Measurements from ENCODE around the gene GOLGB1.

The GOLGB1 gene

DNA sequence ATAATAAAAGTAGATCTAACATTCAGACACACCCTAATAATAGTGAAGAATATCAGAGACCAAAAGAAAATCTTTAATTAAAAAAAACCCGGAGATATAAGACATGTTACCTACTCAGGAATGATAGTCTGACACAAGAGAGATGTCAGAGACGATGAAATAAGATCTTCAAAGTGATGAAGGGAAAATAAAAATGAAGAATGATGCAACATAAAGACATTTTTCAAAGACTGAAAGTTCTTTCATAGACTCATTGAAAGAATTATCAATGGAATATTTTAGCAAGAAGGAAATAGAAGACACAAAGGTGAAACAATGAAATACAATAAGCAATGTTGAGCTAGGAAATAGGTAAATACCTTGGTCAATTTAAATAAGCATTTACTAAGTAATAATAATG is 108.4 kb downstream of the GOLGB1 start:
- no peak overlapping the region for H2AFZ ChIP-seq (ENCODE audit: low read depth)
- no peak overlapping the region for H3K4me2 ChIP-seq
- H3K36me3 ChIP-seq (ENCODE audit: insufficient read depth), result peaks cover 3% of the 10 kb centered on the region; the same call in 1 of the 2 replicates
- H3K79me2 ChIP-seq (ENCODE audit: insufficient read depth, low read depth), result no peaks in the 10 kb centered on the region
- no peak overlapping the region for H3K27ac ChIP-seq
- H3K4me3 ChIP-seq (IDR thresholded peaks at IDR 0.05; ENCODE audit: insufficient read depth, low read depth, low read length), result no peak overlapping the region
- TF ChIP-seq, protein P1, sequence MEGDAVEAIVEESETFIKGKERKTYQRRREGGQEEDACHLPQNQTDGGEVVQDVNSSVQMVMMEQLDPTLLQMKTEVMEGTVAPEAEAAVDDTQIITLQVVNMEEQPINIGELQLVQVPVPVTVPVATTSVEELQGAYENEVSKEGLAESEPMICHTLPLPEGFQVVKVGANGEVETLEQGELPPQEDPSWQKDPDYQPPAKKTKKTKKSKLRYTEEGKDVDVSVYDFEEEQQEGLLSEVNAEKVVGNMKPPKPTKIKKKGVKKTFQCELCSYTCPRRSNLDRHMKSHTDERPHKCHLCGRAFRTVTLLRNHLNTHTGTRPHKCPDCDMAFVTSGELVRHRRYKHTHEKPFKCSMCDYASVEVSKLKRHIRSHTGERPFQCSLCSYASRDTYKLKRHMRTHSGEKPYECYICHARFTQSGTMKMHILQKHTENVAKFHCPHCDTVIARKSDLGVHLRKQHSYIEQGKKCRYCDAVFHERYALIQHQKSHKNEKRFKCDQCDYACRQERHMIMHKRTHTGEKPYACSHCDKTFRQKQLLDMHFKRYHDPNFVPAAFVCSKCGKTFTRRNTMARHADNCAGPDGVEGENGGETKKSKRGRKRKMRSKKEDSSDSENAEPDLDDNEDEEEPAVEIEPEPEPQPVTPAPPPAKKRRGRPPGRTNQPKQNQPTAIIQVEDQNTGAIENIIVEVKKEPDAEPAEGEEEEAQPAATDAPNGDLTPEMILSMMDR (conservative IDR thresholded peaks at IDR 0.05; ENCODE audit: low read depth, low read length), result no peak
- H3K4me1 ChIP-seq (ENCODE audit: low read depth, poor library complexity, severe bottlenecking), result peaks cover 7% of the 10 kb centered on the region
- no peaks in the 10 kb centered on the region for H3K27me3 ChIP-seq (ENCODE audit: insufficient read depth, low read depth)
- H4K20me1 ChIP-seq (ENCODE audit: insufficient read depth), result no peaks in the 10 kb centered on the region
- H3K9ac ChIP-seq, result no peak overlapping the region

DNA sequence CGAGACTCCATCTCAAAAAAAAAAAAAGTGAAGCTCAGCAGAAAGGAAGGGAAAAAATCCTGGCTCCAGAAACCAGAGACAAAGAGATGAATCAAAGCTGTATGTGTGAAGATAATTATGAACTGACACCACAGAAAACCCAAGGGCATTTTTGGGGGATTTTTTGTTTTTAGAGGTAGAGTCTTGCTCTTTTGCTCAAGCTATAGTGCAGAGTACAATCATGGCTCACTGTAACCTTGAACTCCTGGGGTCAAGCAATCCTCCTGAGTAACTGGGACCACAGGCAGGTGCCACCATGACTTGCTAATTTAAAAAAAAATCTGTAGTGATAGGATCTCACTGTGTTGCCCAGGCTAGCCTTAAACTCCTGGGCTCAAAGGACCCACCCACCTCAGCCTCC is 111.6 kb downstream of the GOLGB1 start:
- no peaks in the 10 kb centered on the region for H4K20me1 ChIP-seq (ENCODE audit: insufficient read depth)
- H3K9ac ChIP-seq, result no peak overlapping the region
- TF ChIP-seq, protein P1 (conservative IDR thresholded peaks at IDR 0.05; ENCODE audit: low read depth, low read length), result no peak
- H3K4me1 ChIP-seq (ENCODE audit: low read depth, poor library complexity, severe bottlenecking), result peaks cover 7% of the 10 kb centered on the region
- no peaks in the 10 kb centered on the region for H3K27me3 ChIP-seq (ENCODE audit: insufficient read depth, low read depth)
- H3K79me2 ChIP-seq (ENCODE audit: insufficient read depth, low read depth), result no peaks in the 10 kb centered on the region
- no peak overlapping the region for H3K27ac ChIP-seq
- no peak overlapping the region for H2AFZ ChIP-seq (ENCODE audit: low read depth)
- H3K4me3 ChIP-seq (IDR thresholded peaks at IDR 0.05; ENCODE audit: insufficient read depth, low read depth, low read length), result no peak overlapping the region
- H3K36me3 ChIP-seq (ENCODE audit: insufficient read depth), result no peaks in the 10 kb centered on the region; the same call in 1 of the 2 replicates
- no peak overlapping the region for H3K4me2 ChIP-seq

DNA sequence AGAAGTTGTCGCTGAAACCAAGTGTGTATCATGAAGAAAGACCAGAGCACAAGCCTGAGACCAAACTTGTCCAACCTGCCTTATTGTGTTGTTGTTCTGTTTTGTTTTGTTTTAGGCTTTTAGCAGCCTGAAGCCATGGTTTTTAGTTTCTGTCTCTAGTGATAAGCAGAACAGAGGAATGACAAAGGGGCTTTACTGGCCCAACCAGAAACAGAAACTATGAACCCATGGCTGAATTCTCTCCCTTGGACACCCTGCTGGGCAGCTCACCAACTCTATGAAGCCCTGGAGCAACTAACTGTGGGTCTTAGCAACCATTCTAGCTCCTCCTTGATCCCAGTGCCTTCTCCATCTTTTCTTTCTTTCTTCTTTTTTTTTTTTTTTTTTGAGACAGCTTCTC is 119.2 kb downstream of the GOLGB1 start:
- Histone ChIP-seq H3K27ac (no peak overlapping the region), H3K27me3 (ENCODE audit: insufficient read depth, low read depth) (no peaks in the 10 kb centered on the region), H3K79me2 (ENCODE audit: insufficient read depth, low read depth) (no peaks in the 10 kb centered on the region), H2AFZ (ENCODE audit: low read depth) (no peak overlapping the region), H3K9ac (no peak overlapping the region), H3K4me1 (ENCODE audit: low read depth, poor library complexity, severe bottlenecking) (no peaks in the 10 kb centered on the region), H3K36me3 (ENCODE audit: insufficient read depth) (no peaks in the 10 kb centered on the region; the same call in 1 of the 2 replicates), H3K4me2 (no peak overlapping the region), H4K20me1 (ENCODE audit: insufficient read depth) (no peaks in the 10 kb centered on the region), H3K4me3 (IDR thresholded peaks at IDR 0.05; ENCODE audit: insufficient read depth, low read depth, low read length) (no peak overlapping the region)
- TF ChIP-seq, protein P1 (conservative IDR thresholded peaks at IDR 0.05; ENCODE audit: low read depth, low read length), result no peak

DNA sequence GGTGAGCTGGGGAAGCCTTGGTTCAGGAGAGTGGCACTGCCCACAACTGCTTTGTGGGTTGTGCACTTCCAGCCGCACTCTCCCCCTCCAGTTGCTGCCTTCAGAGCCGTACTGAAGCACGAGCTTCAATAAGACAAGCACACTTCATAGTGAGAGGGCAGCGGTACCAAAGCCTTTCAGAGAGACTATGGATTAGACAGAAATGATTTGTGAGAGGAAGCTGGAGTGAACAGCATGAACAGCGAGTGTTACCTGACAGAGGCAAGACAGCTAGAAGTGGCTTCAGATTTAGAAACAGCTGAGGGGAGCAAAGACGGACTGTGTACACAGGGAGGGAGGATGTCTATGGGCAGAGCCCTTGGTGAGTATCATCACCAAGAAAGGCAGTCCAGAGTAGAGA is 119.9 kb downstream of the GOLGB1 start:
- no peaks in the 10 kb centered on the region for H4K20me1 ChIP-seq (ENCODE audit: insufficient read depth)
- no peaks in the 10 kb centered on the region for H3K79me2 ChIP-seq (ENCODE audit: insufficient read depth, low read depth)
- H3K4me1 ChIP-seq (ENCODE audit: low read depth, poor library complexity, severe bottlenecking), result no peaks in the 10 kb centered on the region
- no peak overlapping the region for H3K9ac ChIP-seq
- no peak overlapping the region for H3K4me3 ChIP-seq (IDR thresholded peaks at IDR 0.05; ENCODE audit: insufficient read depth, low read depth, low read length)
- H2AFZ ChIP-seq (ENCODE audit: low read depth), result no peak overlapping the region
- no peaks in the 10 kb centered on the region; the same call in 1 of the 2 replicates for H3K36me3 ChIP-seq (ENCODE audit: insufficient read depth)
- TF ChIP-seq, protein P1 (conservative IDR thresholded peaks at IDR 0.05; ENCODE audit: low read depth, low read length), result no peak
- no peak overlapping the region for H3K4me2 ChIP-seq
- H3K27ac ChIP-seq, result no peak overlapping the region
- H3K27me3 ChIP-seq (ENCODE audit: insufficient read depth, low read depth), result no peaks in the 10 kb centered on the region
